Anterior cingulate cortex (tissue), 58 donors: ENCODE data around the gene UNC13C.
"Not testable (repeated sequence)": the region's sequence is repeated elsewhere in the genome, so short reads cannot be mapped to it uniquely, and the experiment has no call there.

Experiments
- DNase-seq, 58 donors: peaks; one replicate each; lab custom pipeline; 2025; lab: John Stamatoyannopoulos, UW

UNC13C gene

GRCh38 chr15:53978253-53978906 lies at the start of gene UNC13C:
Gene UNC13C, plus strand, starts transcription at chr15:53978441. Its CDS starts 34,463 bp downstream, at chr15:54012904.
- DNase-seq, result peak in 49 of 58 donors; percentile 2 to 71 (median 27)

- DNase-seq, result no peak
Observed at GRCh38 chr15:53936137-53936536, 42.1 kb upstream of the UNC13C start.

- not testable (repeated sequence) for DNase-seq
Observed at GRCh38 chr15:53937632-53938031, 40.6 kb upstream of the UNC13C start.

- no peak for DNase-seq
Observed at GRCh38 chr15:53950572-53950971, 27.7 kb upstream of the UNC13C start.

- DNase-seq, result no peak
Observed at GRCh38 chr15:53955396-53955795, 22.8 kb upstream of the UNC13C start.

GRCh38 chr15:53962646-53963561 lies 15.3 kb upstream of the UNC13C start:
- peak in 10 of 58 donors; percentile 1 to 49 (median 6) for DNase-seq

DNA sequence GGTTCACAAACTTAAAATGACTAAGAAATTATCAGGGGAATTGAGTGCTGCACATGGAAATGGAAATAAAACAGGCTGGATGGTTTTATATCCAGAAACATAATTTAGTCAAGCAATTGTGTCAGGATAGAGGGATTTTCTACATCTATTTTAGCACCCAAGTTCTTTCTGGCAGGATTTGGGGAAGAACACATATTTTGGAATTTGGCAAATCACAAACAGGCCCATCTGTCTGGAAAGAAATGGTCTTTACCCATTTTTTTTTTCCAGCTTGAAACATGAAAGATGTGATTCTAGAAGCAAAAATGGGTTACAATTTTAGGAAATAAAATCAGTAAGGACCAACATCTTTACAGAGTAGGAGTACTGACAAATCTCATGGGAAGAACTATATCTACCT lies 14.4 kb upstream of the UNC13C start:
- DNase-seq, result no peak

DNA sequence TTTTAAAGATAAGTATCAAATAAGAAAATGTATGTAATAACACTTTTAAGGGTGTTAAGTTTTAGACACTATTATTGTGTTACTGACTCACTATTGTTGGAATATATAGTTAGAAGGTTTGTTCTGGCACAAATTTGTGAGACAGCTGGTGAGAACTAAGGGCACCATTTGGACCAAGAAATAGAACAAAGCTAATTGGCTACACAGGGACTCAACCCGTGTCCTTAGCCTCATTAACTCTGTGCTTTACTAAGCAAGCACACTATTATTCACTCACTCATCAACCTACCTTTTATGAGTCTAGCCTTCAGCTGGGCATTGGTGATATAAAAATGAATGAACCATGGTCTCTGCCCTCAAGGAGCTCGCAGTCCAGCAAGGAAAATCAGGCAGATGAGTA lies 4.1 kb upstream of the UNC13C start:
- DNase-seq, result no peak

- DNase-seq, result no peak
Observed at GRCh38 chr15:53974813-53975212, 3.4 kb upstream of the UNC13C start.

- peak in 12 of 58 donors; percentile 0 to 58 (median 8) for DNase-seq
Observed at GRCh38 chr15:53976844-53977392, 1.3 kb upstream of the UNC13C start.

DNA sequence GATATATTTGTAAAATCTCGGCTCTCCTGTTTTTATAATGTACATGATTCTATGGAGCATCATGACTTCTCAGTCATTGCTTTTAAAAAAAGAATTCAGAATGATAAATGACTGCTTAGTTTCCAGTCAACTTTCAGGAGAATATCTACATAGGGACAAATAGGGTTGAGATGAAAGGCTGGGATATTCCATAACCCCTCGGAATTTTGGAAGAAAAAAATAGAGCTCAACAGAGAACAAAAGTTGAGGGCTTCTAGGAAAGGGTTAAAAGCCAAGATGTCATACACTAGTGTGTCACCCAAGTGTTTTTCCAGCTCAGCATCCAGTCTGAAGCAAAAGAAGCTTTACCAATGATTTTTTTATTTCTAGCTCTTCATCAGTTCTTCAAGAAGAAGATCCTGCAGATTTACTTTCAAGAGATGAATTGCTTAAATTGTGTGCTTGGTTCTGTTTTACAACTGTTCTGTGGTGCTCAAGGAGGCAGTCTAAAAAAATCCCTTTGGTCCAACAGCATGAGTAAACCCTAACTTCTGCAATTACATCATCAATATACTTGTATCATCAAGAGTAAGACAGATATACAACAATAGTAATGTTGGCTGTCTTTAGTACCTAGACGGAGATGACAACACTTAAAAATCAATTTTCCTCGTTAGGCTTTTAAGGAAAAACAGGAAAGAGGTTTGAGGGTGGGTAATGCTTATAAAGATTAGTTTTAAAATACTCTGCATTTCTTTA lies 979 bp downstream of the UNC13C start:
- no peak for DNase-seq

- DNase-seq, result no peak
Observed at GRCh38 chr15:53980021-53980420, 1.8 kb downstream of the UNC13C start.

DNA sequence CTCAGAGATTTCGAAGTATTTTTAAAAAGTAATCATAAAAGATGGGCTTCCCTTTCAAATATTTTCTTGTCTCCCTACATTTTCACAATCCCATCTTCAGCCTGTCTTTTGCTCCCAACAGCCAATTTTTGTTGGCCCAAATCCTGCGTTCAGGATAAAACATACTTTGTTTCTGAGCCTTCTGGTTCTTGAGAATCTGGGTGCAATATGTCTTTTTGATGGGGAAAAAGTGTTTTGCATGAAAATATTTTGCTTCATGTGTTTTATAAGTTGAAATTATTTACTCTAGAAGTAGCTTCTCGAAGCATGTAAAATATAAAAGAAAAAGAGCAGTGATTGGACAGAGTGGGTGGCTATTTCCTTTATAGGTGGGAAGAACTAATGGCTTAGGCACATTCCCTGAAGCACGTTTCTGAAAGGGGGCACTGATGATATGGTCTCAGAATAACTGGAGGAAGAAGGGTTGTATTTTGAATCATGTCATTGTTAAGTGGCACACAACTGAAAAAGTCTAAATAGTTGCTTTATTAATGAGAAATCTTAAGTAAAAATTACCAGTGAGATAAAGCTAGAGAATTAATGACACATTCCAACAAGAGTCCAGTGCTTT lies 3.9 kb downstream of the UNC13C start:
- DNase-seq, result no peak

DNA sequence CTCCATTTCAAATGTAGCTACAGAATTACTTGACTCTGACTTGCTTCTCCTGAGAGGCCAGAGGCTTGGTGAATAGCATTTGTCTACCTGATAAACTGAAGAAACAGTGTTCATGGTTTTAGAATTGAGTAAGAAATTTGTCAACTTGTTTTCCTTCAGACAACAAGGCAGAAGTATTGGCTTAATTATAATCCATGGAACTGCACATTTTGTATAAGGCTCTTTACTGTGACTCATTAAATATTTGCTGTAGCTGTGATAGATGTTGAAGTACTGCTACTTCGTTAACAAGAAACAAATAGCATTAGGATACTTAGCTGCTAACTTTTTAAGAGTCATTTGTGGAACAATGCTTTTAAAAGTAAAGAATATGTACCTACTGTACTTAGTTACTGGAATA lies 4.6 kb downstream of the UNC13C start:
- DNase-seq, result no peak

DNA sequence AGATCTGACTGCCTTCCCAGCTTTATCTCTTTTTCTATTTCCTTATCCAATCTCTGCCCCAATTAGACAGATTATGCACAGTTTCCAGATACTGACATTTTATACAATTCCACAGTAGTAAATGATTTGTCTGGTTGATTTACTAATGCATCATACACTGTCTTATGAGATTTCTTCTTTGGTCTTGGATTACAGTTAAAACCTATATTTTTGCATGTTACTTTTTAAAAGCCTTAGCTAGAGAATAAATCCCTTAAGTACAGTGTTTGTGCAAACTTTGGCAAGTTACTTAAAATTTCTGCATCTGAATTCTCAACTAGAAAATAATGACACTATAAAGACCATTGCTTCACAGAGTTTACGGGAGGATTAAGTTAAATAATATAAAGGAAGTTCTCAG lies 6.0 kb downstream of the UNC13C start:
- no peak for DNase-seq

DNA sequence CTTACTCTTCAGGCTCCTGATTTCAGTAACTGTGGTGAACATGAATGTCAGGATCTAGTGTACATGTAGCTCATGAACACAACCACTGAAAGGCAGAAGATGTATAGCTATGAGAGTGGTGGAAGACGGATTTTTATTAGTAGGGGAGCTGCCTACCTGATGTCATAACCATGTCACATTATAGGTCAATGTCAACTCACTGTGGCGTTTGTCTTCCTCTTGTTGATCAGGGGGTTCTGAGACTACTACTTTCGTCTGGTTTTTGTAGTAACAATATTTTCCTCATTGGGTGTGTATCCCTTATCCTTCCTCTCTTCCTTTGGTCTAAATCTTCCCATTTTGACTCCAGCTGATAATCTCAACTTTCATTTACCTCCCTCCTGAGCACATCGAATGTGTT lies 7.3 kb downstream of the UNC13C start:
- no peak for DNase-seq

- no peak for DNase-seq
Observed at GRCh38 chr15:53987480-53987879, 9.2 kb downstream of the UNC13C start.

GRCh38 chr15:54007256-54007655 lies 29.0 kb downstream of the UNC13C start:
- DNase-seq, result no peak

DNA sequence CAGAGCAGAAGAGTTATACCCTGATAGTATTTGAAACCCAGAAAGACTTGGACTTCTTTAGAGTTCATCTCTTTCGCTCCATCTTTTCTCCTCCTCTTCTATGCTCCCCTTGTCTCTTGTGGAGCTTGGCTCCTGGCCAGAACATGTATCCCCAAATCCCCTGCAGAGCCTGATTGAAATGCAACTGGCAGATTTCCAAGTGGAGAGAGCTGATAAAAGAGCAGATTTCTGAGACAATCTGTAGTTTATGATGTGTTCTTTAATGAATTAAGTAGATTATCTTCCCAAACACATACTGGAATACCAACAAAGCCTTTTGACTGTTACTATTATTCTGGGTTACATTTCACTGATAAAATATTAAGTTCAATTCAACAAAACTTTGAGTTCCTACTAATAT lies 33.4 kb downstream of the UNC13C start:
- DNase-seq, result no peak

GRCh38 chr15:54014067-54014655 lies 35.9 kb downstream of the UNC13C start:
- DNase-seq, result no peak
